HL-60/S4 (cell line): ENCODE data around the gene CTDP1.

ENCODE experiments used
- in situ Hi-C: fragments of 300-500 bp; cut with MboI; formaldehyde crosslinking; loops from 2 replicates; pipeline ENCODE4 v1.14.3; 2022; ENCODE audit warnings: low sequenced_read_pairs

CTDP1 gene, protein sequence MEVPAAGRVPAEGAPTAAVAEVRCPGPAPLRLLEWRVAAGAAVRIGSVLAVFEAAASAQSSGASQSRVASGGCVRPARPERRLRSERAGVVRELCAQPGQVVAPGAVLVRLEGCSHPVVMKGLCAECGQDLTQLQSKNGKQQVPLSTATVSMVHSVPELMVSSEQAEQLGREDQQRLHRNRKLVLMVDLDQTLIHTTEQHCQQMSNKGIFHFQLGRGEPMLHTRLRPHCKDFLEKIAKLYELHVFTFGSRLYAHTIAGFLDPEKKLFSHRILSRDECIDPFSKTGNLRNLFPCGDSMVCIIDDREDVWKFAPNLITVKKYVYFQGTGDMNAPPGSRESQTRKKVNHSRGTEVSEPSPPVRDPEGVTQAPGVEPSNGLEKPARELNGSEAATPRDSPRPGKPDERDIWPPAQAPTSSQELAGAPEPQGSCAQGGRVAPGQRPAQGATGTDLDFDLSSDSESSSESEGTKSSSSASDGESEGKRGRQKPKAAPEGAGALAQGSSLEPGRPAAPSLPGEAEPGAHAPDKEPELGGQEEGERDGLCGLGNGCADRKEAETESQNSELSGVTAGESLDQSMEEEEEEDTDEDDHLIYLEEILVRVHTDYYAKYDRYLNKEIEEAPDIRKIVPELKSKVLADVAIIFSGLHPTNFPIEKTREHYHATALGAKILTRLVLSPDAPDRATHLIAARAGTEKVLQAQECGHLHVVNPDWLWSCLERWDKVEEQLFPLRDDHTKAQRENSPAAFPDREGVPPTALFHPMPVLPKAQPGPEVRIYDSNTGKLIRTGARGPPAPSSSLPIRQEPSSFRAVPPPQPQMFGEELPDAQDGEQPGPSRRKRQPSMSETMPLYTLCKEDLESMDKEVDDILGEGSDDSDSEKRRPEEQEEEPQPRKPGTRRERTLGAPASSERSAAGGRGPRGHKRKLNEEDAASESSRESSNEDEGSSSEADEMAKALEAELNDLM

GRCh38 chr18:79679552-79680099, at the start of gene CTDP1:
Gene CTDP1, plus strand, starts transcription at chr18:79679803. Its CDS starts 145 bp downstream, at chr18:79679948.
- in situ Hi-C loops, result no loop called here

- in situ Hi-C loops, result no loop called here
These were observed 49.1 kb upstream of the CTDP1 start for GRCh38 chr18:79630281-79631095.

- in situ Hi-C loops, result no loop called here
These were observed 48.5 kb upstream of the CTDP1 start for GRCh38 chr18:79631096-79631507.

- in situ Hi-C loops, result no loop called here
These were observed 47.7 kb upstream of the CTDP1 start for GRCh38 chr18:79631761-79632446.

DNA sequence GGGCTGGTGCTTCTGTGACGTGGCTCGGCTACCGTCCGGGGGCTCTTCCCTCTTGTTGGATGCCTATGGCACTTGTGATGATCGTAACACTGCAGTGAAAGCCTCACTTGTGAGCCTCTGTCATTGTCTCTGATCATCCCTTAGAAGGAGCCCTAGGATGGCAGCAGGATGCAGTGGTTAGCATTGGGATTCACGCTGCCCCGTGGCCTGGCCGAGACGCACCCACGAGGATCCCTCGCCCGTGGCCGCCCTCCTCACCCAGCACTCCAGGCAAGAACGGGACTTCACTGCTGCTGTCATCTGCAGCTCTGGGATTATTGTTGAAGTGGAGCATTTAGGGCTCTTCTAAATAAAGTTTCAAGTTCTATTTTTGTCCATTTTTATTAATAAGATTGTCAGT, 46.8 kb upstream of the CTDP1 start:
- in situ Hi-C loops, result no loop called here

GRCh38 chr18:79634186-79634585, 45.4 kb upstream of the CTDP1 start:
- in situ Hi-C loops, result no loop called here

- in situ Hi-C loops, result no loop called here
These were observed 44.8 kb upstream of the CTDP1 start for GRCh38 chr18:79634593-79635426.

DNA sequence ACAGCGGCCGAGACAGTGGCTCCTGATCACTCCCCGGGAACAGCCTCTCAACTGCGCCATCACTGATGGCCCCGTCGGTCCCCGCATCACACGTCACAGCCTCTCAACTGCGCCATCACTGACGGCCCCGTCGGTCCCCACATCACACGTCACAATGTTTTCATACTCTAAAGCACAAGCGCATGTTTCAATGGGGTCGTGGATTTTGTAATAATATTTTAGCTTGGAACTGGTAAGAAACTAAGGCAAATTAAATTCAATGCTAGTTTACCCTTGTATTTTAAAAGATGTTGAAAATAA, 44.2 kb upstream of the CTDP1 start:
- in situ Hi-C loops, result no loop called here

DNA sequence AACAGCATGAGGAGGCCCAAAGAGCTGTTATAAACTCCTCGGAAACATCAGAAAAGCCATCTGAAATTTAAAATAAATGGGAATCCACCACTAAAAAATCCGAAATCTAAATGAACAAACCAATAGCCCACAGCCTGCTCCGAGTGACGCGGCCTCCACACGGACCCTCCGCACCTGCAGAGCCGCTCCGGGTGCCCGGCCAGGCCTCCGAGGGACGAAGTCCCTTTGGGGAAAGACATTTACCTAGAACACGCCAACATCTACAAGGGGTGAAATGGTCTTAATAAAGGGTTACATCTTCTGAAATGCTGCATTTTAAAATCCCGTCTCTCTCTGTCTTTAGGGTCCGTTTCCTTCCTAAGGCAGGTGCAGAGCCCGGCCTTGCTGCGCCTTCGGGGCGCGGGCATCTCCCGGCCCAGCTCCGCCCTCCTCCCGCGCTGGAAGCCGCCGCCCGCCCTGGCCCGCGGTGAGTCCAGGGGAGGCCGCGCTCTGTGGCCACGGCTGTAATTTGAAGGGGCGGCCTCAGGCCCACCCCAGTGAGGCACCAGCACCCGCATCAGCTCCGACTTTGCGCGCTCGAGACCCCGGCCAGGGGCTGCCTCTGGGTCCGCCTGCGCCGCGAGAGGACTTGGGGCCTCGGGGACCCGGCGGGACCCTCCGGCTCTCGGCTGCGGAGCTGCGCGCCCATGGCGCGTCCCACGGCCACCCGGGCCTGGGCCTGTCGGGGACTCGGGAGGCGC, 42.3 kb upstream of the CTDP1 start:
- in situ Hi-C loops, result no loop called here

DNA sequence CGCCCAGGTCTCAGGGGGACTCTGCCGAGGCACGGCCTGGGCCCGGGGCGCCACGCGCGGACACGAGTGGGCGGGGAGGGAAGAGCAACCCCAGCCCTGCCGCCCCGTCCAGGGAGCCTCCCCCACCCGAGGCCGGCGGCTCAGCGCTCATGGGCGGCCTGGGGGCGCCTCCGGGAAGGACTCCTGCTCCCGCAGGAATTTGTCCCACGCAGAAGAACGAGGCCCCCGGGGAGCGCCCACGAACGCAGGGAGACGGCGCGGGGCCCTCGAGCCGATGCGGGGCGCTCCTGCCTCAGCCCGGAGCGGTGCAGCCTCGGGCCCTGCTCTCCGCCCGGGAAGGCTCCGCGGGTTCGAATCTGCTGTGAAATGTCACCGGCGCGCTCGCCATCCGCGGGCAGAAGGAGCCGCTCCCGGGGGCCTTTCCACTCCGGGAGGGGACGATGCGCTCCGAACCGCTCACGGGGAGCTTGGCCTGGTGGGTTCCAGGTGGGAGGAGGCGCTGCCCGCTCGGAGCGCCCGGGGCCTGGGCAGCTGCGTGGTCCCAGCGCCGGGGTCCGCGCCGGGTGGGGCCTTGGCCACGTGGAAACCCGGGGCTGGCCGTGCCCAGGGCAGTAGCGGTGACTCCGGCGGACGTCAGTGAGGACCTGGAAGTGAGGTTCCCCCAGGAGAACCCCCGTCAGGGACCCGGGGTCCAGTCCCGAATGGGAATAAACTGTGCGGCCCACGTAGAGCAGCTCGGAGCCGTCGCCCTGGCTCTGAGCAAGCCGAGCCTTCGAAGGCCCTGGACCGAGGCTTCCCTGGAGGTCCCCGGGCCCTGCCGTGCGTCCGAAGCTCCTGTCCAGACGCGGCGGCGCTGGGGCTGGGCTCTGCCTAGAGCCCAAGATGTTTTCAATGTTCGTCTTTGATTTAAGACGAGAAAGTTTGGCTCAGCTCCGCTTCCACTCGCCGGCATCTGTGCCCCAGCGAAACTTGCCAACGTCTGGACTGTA, 41.4 kb upstream of the CTDP1 start:
- in situ Hi-C loops, result no loop called here

DNA sequence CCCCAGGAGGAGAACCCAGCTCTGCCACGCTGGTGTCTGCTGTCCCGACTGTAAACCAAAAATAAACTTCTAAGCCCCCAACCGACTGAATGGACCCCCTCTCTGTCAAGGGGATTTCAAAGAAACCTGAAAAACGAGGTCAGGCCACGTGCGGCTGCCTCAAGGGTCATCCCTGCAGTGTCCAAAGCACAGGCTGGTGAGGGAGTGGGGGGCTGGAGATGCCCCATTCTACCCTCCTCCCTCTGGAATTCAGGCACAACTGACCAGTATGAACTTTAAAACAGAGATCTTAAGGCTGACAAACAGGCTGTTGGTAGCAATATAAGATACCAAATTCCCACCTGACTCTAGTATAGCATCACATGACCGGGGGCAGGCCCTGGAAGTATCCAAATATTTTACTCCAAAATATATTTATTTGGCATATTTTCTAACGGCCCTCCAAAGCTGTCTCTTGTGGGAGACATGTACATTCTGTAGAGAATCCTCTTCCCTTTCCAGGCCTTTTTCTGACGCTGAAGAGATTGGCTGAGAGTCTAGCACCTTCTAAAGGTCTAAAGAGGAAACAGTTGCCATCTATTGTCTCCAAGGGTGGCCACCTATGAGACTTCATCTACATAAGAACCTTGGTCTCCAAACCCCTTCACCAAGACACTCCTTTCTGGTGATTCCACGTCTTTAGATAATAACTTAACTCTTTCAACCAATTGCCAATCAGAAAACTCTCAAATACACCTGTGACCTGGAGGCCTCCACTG, 40.4 kb upstream of the CTDP1 start:
- in situ Hi-C loops, result no loop called here

GRCh38 chr18:79640064-79640672, 39.4 kb upstream of the CTDP1 start:
- in situ Hi-C loops, result loop anchor here (10.0 kb wide), 1 partner anchor 265 kb away; no protein-coding TSS in a partner anchor

- in situ Hi-C loops, result loop anchor here (10.0 kb wide), 1 partner anchor 266 kb away; no protein-coding TSS in a partner anchor
These were observed 38.7 kb upstream of the CTDP1 start for GRCh38 chr18:79640875-79641274.

GRCh38 chr18:79641722-79642497, 37.7 kb upstream of the CTDP1 start:
- in situ Hi-C loops, result loop anchor here (10.0 kb wide), 1 partner anchor 267 kb away; no protein-coding TSS in a partner anchor

GRCh38 chr18:79642626-79643025, 37.0 kb upstream of the CTDP1 start:
- in situ Hi-C loops, result loop anchor here (10.0 kb wide), 1 partner anchor 268 kb away; no protein-coding TSS in a partner anchor
